PFSK-1 (cell line): ENCODE data around the gene MAN1A2.

Source experiments
- FOXP2 ChIP-seq: optimal IDR thresholded peaks from 2 replicates; pipeline ENCODE3; 2011; ENCODE audit warnings: borderline replicate concordance, control low read depth, inconsistent platforms; ENCODE audit not compliant: insufficient read depth; ENCODE audit errors: extremely low read length, extremely low read depth
- POLR2AphosphoS5 ChIP-seq: IDR thresholded peaks from 2 replicates; pipeline ENCODE4 v1.6.1; 2012; ENCODE audit warnings: low read depth, mild to moderate bottlenecking, control low read depth, low read length, moderate library complexity
- REST ChIP-seq, 2 experiments: IDR thresholded peaks; 2 replicates each; pipeline versions ENCODE4 v1.6.1 to v1.8.0; 2011 to 2012; ENCODE audit warnings: low read depth in 2 of 2, low read length in 2 of 2, control low read depth in 1 of 2, inconsistent platforms in 1 of 2, mild to moderate bottlenecking in 1 of 2, moderate library complexity in 1 of 2; ENCODE audit not compliant: insufficient read depth in 1 of 2
- SIN3A ChIP-seq: IDR thresholded peaks from 2 replicates; pipeline ENCODE4 v1.6.1; 2012; ENCODE audit warnings: mild to moderate bottlenecking, low read length, moderate library complexity, borderline replicate concordance; ENCODE audit not compliant: insufficient read depth
- TAF1 ChIP-seq: IDR thresholded peaks from 2 replicates; pipeline ENCODE4 v1.6.1; 2012; ENCODE audit warnings: low read length, control low read depth, borderline replicate concordance; ENCODE audit not compliant: insufficient read depth

Gene MAN1A2

GRCh38 chr1:117405042-117405441 is 37.8 kb downstream of the MAN1A2 start:
- TF ChIP-seq TAF1 (no peak), POLR2AphosphoS5 (no peak), REST (IDR thresholded peaks at IDR 0.05; ENCODE audit: insufficient read depth in 1 of 2, low read depth in 2 of 2, low read length in 2 of 2) (no peak), SIN3A (no peak), FOXP2 (no peak)

GRCh38 chr1:117412472-117412871 is 45.2 kb downstream of the MAN1A2 start:
- TF ChIP-seq REST (IDR thresholded peaks at IDR 0.05; ENCODE audit: insufficient read depth in 1 of 2, low read depth in 2 of 2, low read length in 2 of 2) (no peak), POLR2AphosphoS5 (no peak), TAF1 (no peak), FOXP2 (no peak), SIN3A (no peak)

- no peak for TF ChIP-seq TAF1
- no peak for TF ChIP-seq FOXP2
Measured at GRCh38 chr1:117413412-117413811, 46.2 kb downstream of the MAN1A2 start.

- TF ChIP-seq POLR2AphosphoS5 (no peak), SIN3A (no peak), FOXP2 (no peak), REST (IDR thresholded peaks at IDR 0.05; ENCODE audit: insufficient read depth in 1 of 2, low read depth in 2 of 2, low read length in 2 of 2) (no peak), TAF1 (no peak)
Measured at GRCh38 chr1:117414943-117415342, 47.7 kb downstream of the MAN1A2 start.

- no peak for TF ChIP-seq REST (IDR thresholded peaks at IDR 0.05; ENCODE audit: insufficient read depth in 1 of 2, low read depth in 2 of 2, low read length in 2 of 2)
Measured at GRCh38 chr1:117416004-117416403, 48.8 kb downstream of the MAN1A2 start.
